Cardiac muscle cell (in vitro differentiated cells and primary cell): ENCODE results near the gene CSTF1. TPM values are rescaled to one million over a fixed set of nuclear protein-coding genes. Genes with fewer than 3 reads are reported as not detected.

ENCODE experiments used
- DNase-seq, 2 donors: peaks; one replicate each; pipeline versions ENCODE4 v3.0.0 to v3.0.0-alpha.2; 2010 to 2017; ENCODE audit warnings: low read depth in 1 of 2, low spot score in 1 of 2
- H3K27ac ChIP-seq: fragments of 200-600 bp; sonication (generic); 2 replicates; pipeline ENCODE4 v1.5.1; 2016
- H3K27me3 ChIP-seq: fragments of 200-600 bp; sonication (generic); 2 replicates; pipeline ENCODE4 v1.6.0; 2016; ENCODE audit warnings: control low read depth
- H3K36me3 ChIP-seq: fragments of 200-600 bp; sonication (generic); 2 replicates; pipeline ENCODE4 v1.5.1; 2016; ENCODE audit warnings: control low read depth
- H3K4me1 ChIP-seq: fragments of 200-600 bp; sonication (generic); 2 replicates; pipeline ENCODE4 v1.8.1; 2017; ENCODE audit warnings: low read depth, mild to moderate bottlenecking, mixed run types
- H3K4me3 ChIP-seq: fragments of 200-600 bp; sonication (generic); 2 replicates; pipeline ENCODE4 v1.5.1; 2016; ENCODE audit warnings: mild to moderate bottlenecking
- H3K9me3 ChIP-seq: fragments of 200-600 bp; sonication (generic); 2 replicates; pipeline ENCODE4 v1.5.1; 2017; ENCODE audit warnings: low read depth, mild to moderate bottlenecking, control low read depth
- CTCF ChIP-seq: IDR thresholded peaks from 2 replicates; pipeline ENCODE4 v1.5.1; 2012; ENCODE audit warnings: low read depth, mild to moderate bottlenecking, low read length
- polyA plus RNA-seq: library from polyadenylated mRNA; unstranded; fragments of >200 nt; fragmentation: Nextera tagmentation; extraction: Ambion mirVana; gene quantifications from 2 replicates; pipeline ENCODE4 v1.2.1, GENCODE V29; 2016
- total RNA-seq: library from RNA; depleted of rRNA; stranded (reverse); fragments of >200 nt; gene quantifications from 2 replicates; pipeline ENCODE4 v1.2.3, GENCODE V29; 2016

CSTF1 gene
- total and polyA plus RNA-seq, 2 experiments from 2014 or later = 34.9 to 46.4 TPM

DNA sequence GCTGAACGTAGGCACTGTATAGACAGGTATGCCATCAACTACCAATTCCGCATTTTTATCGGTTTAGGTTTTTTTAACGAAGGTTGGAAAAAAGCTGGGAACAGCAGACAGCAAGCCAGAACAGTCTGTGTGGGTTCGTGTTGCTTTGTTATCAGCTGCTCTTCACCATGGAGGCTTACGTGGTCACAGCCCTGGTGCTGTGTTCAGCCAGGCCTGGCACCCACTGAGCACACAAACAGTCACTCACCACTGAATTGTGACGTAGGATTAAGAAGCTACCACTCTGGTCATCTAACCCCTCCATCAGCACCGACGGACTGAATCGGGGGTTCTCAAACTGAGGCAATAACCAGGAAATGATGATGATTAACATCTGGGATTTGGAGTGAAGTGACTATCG lies 20.5 kb upstream of the CSTF1 start:
- no peak for DNase-seq
- no peaks in the 10 kb centered on the region for H3K27me3 ChIP-seq

GRCh38 chr20:56372850-56373249 lies 19.6 kb upstream of the CSTF1 start:
- Histone ChIP-seq H3K27me3 (no peaks in the 10 kb centered on the region), H3K9me3 (no peaks in the 10 kb centered on the region), H3K4me3 (no peak overlapping the region), H3K36me3 (peaks cover 13% of the 10 kb centered on the region), H3K27ac (peak overlapping the region; percentile 81), H3K4me1 (peaks cover 18% of the 10 kb centered on the region)
- TF ChIP-seq CTCF = no peak
- DNase-seq = no peak

More for the DNA sequence above, 20.5 kb upstream of the CSTF1 start:
- Histone ChIP-seq H3K36me3 (peaks cover 21% of the 10 kb centered on the region), H3K4me1 (peaks cover 18% of the 10 kb centered on the region), H3K9me3 (no peaks in the 10 kb centered on the region), H3K27ac (peak overlapping the region; percentile 81), H3K4me3 (no peak overlapping the region)
- no peak for TF ChIP-seq CTCF

GRCh38 chr20:56373942-56374341 lies 18.5 kb upstream of the CSTF1 start:
- Histone ChIP-seq H3K36me3 (peaks cover 16% of the 10 kb centered on the region), H3K27me3 (no peaks in the 10 kb centered on the region), H3K27ac (no peak overlapping the region), H3K4me1 (peaks cover 18% of the 10 kb centered on the region), H3K4me3 (no peak overlapping the region), H3K9me3 (no peaks in the 10 kb centered on the region)
- no peak for TF ChIP-seq CTCF
- DNase-seq = peak in 1 of 2 donors; percentile 97

DNA sequence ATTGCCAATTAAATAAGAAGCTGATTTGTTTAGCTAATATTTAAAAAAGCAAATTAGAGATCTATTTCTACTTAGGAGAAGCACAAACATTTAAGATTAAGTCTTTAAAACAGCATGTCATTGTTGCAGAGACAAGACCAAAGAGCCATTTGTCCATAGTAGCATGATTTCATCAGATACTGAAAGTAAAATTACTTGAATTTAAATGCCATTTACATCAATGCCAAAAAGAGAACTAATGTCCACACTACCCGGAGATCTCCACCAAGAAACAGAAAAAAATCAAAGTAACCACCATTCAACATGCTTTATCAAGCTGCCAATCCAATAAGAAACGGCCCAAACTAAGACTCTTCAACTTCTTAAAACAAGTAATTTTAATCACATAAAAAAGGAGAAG lies 16.1 kb upstream of the CSTF1 start:
- Histone ChIP-seq H3K27ac (no peak overlapping the region), H3K27me3 (no peaks in the 10 kb centered on the region), H3K9me3 (no peaks in the 10 kb centered on the region), H3K4me1 (peaks cover 31% of the 10 kb centered on the region), H3K4me3 (no peak overlapping the region), H3K36me3 (peaks cover 8% of the 10 kb centered on the region)
- DNase-seq = no peak
- TF ChIP-seq CTCF = no peak

- no peak overlapping the region for H3K27ac ChIP-seq
- no peak for TF ChIP-seq CTCF
Observed at GRCh38 chr20:56378386-56378785, 14.1 kb upstream of the CSTF1 start.

DNA sequence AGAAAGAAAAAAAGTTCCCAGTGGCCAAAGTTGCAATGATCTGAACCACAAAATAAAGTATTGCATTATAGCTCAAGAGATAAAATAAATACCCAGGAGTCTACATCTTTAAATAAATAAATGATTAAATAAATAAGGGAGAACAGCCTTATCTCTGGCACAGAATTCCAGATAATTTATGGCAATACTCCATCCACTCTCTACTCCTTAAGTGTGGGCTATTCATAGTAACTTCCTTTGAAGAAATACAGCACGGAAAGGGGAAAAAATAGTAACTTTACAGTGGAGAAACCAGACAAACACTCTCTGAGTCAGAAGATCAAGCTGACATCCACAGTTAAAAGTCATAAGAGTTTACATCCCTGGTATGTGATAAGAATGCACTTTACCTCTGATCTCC lies 12.1 kb upstream of the CSTF1 start:
- H3K4me3 ChIP-seq = no peak overlapping the region
- H3K27me3 ChIP-seq = no peaks in the 10 kb centered on the region
- H3K9me3 ChIP-seq = no peaks in the 10 kb centered on the region
- DNase-seq = peak in 1 of 2 donors; percentile 82
- H3K27ac ChIP-seq = peak overlapping the region; percentile 91
- peaks cover 15% of the 10 kb centered on the region for H3K36me3 ChIP-seq
- TF ChIP-seq CTCF = no peak
- peaks cover 43% of the 10 kb centered on the region for H3K4me1 ChIP-seq

More at GRCh38 chr20:56378386-56378785, 14.1 kb upstream of the CSTF1 start:
- H3K4me3 ChIP-seq = no peak overlapping the region
- no peaks in the 10 kb centered on the region for H3K27me3 ChIP-seq
- H3K36me3 ChIP-seq = peaks cover 8% of the 10 kb centered on the region
- peaks cover 37% of the 10 kb centered on the region for H3K4me1 ChIP-seq
- H3K9me3 ChIP-seq = no peaks in the 10 kb centered on the region
- DNase-seq = no peak
